HG02571 (cell line): Measurements from ENCODE around the gene FPGT.
"Not testable (repeated sequence)": the region's sequence is repeated elsewhere in the genome, so short reads cannot be mapped to it uniquely, and the experiment has no call there.

Experiments used
- ATAC-seq: cut with Tn5 transposase; IDR thresholded peaks from one replicate; pipeline ENCODE4 v1.9.1; 2021; ENCODE audit warnings: mild to moderate bottlenecking, moderate library complexity; ENCODE audit not compliant: unreplicated experiment

FPGT gene

GRCh38 chr1:74253243-74253824, 55.3 kb downstream of the FPGT start:
- ATAC-seq = not testable (repeated sequence)
